Lower leg skin (tissue), 3 donors: ENCODE measurements around the gene IQSEC3.

Source experiments
- CTCF ChIP-seq, 3 donors: fragments of 450-650 bp; IDR thresholded peaks; one replicate each; pipeline ENCODE4 v1.5.1; 2016; ENCODE audit warnings: antibody characterized with exemption in 3 of 3, mild to moderate bottlenecking in 3 of 3, moderate library complexity in 2 of 3
- POLR2A ChIP-seq, 2 donors: fragments of 450-650 bp; IDR thresholded peaks; one replicate each; pipeline ENCODE4 v1.6.1; 2016 to 2017; ENCODE audit warnings: antibody characterized with exemption in 2 of 2, mild to moderate bottlenecking in 1 of 2, moderate library complexity in 1 of 2

GRCh38 chr12:225012-225411 lies 158.4 kb downstream of the IQSEC3 start:
- TF ChIP-seq CTCF (IDR thresholded peaks at IDR 0.05) (no peak), POLR2A (IDR thresholded peaks at IDR 0.05) (no peak)
